HepG2 (cell line): ENCODE measurements around the gene CAV3. TPM values are rescaled to one million over a fixed set of nuclear protein-coding genes. Genes with fewer than 3 reads are reported as not detected.

Experiments
- ATAC-seq: fragments of 200-7000 bp; cut with Tn5 transposase; 3 replicates; pipeline ENCODE4 v1.9.1; 2020; ENCODE audit warnings: mild to moderate bottlenecking, moderate library complexity
- BruUV-seq: library from RNA; stranded (reverse); fragments of 400-500 nt; replicated peaks from 2 replicates; lab custom pipeline; 2021; lab: Mats Ljungman, UMichigan
- CTCF ChIA-PET: fragments of 300-600 bp; formaldehyde crosslinking; extraction: SDS; loops from one replicate; lab custom pipeline; 2021; ENCODE audit warnings: low total read pairs, inconsistent platforms, low intra/inter-chr PET ratio; lab: Yijun Ruan, JAX
- POLR2A ChIA-PET: fragments of 350-600 bp; sonication (Branson Sonifier 250); formaldehyde crosslinking; loops from one replicate; lab custom pipeline; 2020; ENCODE audit warnings: antibody characterized with exemption, inconsistent platforms; lab: Yijun Ruan, JAX
- DNase-seq: peaks from one replicate; pipeline ENCODE4 v3.0.0-alpha.2; 2015; ENCODE audit warnings: low spot score
- FAIRE-seq: peaks from 3 replicates; lab custom pipeline; 2011; peaks lifted over from hg19 to GRCh38; lab: Jason Lieb, UNC
- H2AFZ ChIP-seq: one replicate; pipeline ENCODE4 v1.6.1; 2011; ENCODE audit warnings: low read length, inconsistent platforms
- H3K27ac ChIP-seq: fragments of 300-600 bp; 3 replicates; pipeline ENCODE4 v1.8.0; 2011; ENCODE audit warnings: mixed run types, mild to moderate bottlenecking, mixed read lengths, low read length, inconsistent platforms; ENCODE audit not compliant: insufficient read depth; ENCODE audit errors: extremely low read length
- H3K27me3 ChIP-seq, 2 experiments: fragments of 200-600 bp in 1 of 2; 2 replicates in 1 of 2; 3 replicates in 1 of 2; pipeline versions ENCODE4 v1.6.0 to v1.8.0; 2011; ENCODE audit warnings: low read length in 2 of 2, mild to moderate bottlenecking in 2 of 2, moderate library complexity in 2 of 2, inconsistent platforms in 1 of 2; ENCODE audit not compliant: insufficient read depth in 2 of 2, control insufficient read depth in 1 of 2
- H3K36me3 ChIP-seq, 2 experiments: fragments of 200-600 bp in 1 of 2; replicated peaks in 1 of 2; 2 replicates in 1 of 2; 3 replicates in 1 of 2; pipeline versions ENCODE4 v1.5.1 to v1.8.0; 2011; ENCODE audit warnings: low read length in 2 of 2, inconsistent platforms in 1 of 2; ENCODE audit not compliant: insufficient read depth in 2 of 2, control insufficient read depth in 1 of 2
- H3K4me1 ChIP-seq: 2 replicates; pipeline ENCODE4 v1.5.1; 2012; ENCODE audit warnings: low read length, inconsistent platforms; ENCODE audit not compliant: insufficient read depth
- H3K4me2 ChIP-seq: 2 replicates; pipeline ENCODE4 v1.6.0; 2011; ENCODE audit warnings: low read depth, low read length, inconsistent platforms
- H3K4me3 ChIP-seq, 3 experiments: fragments of 200-600 bp in 1 of 3; sonication (generic), shearing (Covaris generic) in 1 of 3; replicated peaks in 1 of 3; 2 replicates each; pipeline ENCODE4 v1.5.1; 2011 to 2016; ENCODE audit warnings: low read length in 3 of 3, inconsistent platforms in 2 of 3, low read depth in 2 of 3, mild to moderate bottlenecking in 2 of 3, control low read depth in 1 of 3, mixed read lengths in 1 of 3; ENCODE audit not compliant: insufficient read depth in 1 of 3
- H3K79me2 ChIP-seq: one replicate; pipeline ENCODE4 v1.6.1; 2011; ENCODE audit warnings: low read length, inconsistent platforms; ENCODE audit not compliant: insufficient read depth
- H3K9ac ChIP-seq: 2 replicates; pipeline ENCODE4 v1.6.0; 2011; ENCODE audit warnings: mild to moderate bottlenecking, low read depth, low read length, inconsistent platforms; ENCODE audit not compliant: insufficient read depth
- H3K9me3 ChIP-seq: 2 replicates; pipeline ENCODE4 v1.5.1; 2012; ENCODE audit warnings: mild to moderate bottlenecking, low read length
- H4K20me1 ChIP-seq: 2 replicates; pipeline ENCODE4 v1.6.0; 2011; ENCODE audit warnings: inconsistent platforms, mild to moderate bottlenecking, low read length, moderate library complexity; ENCODE audit not compliant: insufficient read depth
- HMGXB3 ChIP-seq: sonication (generic); formaldehyde crosslinking; IDR thresholded peaks from 2 replicates; pipeline ENCODE4 v1.4.0; 2020; ENCODE audit warnings: missing genetic modification reagents, borderline replicate concordance
- MED8 ChIP-seq: sonication (generic); formaldehyde crosslinking; IDR thresholded peaks from 2 replicates; pipeline ENCODE4 v1.8.1; 2023; ENCODE audit warnings: mild to moderate bottlenecking, missing genetic modification reagents; ENCODE audit not compliant: insufficient replicate concordance
- MXI1 ChIP-seq: IDR thresholded peaks from 3 replicates; pipeline ENCODE4 v1.6.1; 2012; ENCODE audit warnings: low read depth, low read length, inconsistent platforms, borderline replicate concordance
- NR2F2 ChIP-seq: IDR thresholded peaks from 2 replicates; pipeline ENCODE4 v1.6.1; 2012; ENCODE audit warnings: low read depth, inconsistent platforms, borderline replicate concordance
- TIGD3 ChIP-seq: sonication (generic); formaldehyde crosslinking; IDR thresholded peaks from 2 replicates; pipeline ENCODE4 v1.5.1; 2020; ENCODE audit warnings: mild to moderate bottlenecking, missing genetic modification reagents, borderline replicate concordance
- ZBTB37 ChIP-seq: sonication (generic); formaldehyde crosslinking; IDR thresholded peaks from 2 replicates; pipeline ENCODE4 v1.4.0; 2020; ENCODE audit warnings: mild to moderate bottlenecking, missing genetic modification reagents
- ZNF616 ChIP-seq: sonication (generic); formaldehyde crosslinking; IDR thresholded peaks from 2 replicates; pipeline ENCODE4 v1.5.0; 2020; ENCODE audit warnings: low read depth, mild to moderate bottlenecking, missing genetic modification reagents
- WGBS: methylation state at CpG from one replicate; pipeline ENCODE4 v1.1.6; 2017; ENCODE audit warnings: low lambda C conversion rate; 5-methylcytosine and 5-hydroxymethylcytosine counted together
- in situ Hi-C: cut with HindIII; loops from 2 replicates; pipeline ENCODE4 v1.10.0; 2017; ENCODE audit warnings: low pct_unique_long_range_greater_than_20kb; ENCODE audit not compliant: extremely low pct_ligation_motif_present
- intact Hi-C: fragments of 100-400 bp; cut with micrococcal nuclease; formaldehyde crosslinking; loops from one replicate; pipeline ENCODE4 v1.10.0; 2022; ENCODE audit not compliant: unreplicated experiment
- polyA plus RNA-seq, 8 experiments: library from polyadenylated mRNA; depleted of rRNA in 3 of 8; stranded (reverse) in 7 of 8; unstranded in 1 of 8; fragments of >200 nt; fragmentation: Illumina TruSeq in 4 of 8; extraction: Trizol in 4 of 8; gene quantifications; 2 replicates each; pipeline versions ENCODE4 v1.2.1 to v1.2.3, GENCODE V29; 2011 to 2016; ENCODE audit warnings: low read depth in 4 of 8, missing spikeins in 1 of 8, mixed read lengths in 1 of 8; ENCODE audit not compliant: insufficient read depth in 1 of 8
- total RNA-seq, 5 experiments: library from RNA; depleted of rRNA; stranded (reverse); fragments of >200 nt; fragmentation: Illumina TruSeq; extraction: Trizol; gene quantifications; 2 replicates each; pipeline ENCODE4 v1.2.3, GENCODE V29; 2016; ENCODE audit warnings: low read depth in 1 of 5

CAV3 gene
- total and polyA plus RNA-seq, 2 of the 13 experiments (the other 11 are each of a cell fraction or from before 2014, with no cell fraction given), result not detected

- no TSS peak for BruUV-seq
- DNase-seq (no peak), ATAC-seq (no peak), FAIRE-seq (no peak)
- no peak overlapping the region for H3K4me2 ChIP-seq
- H3K79me2 ChIP-seq, result no peaks in the 10 kb centered on the region
- CTCF ChIA-PET, result no interaction called here
- POLR2A ChIA-PET, result no interaction called here
- intact Hi-C loops, result no loop called here
- H2AFZ ChIP-seq, result no peak overlapping the region
- 20% methylated on average over 2 of the region's 4 CpGs for WGBS
- H3K27me3 ChIP-seq, result peaks cover 2 to 44% of the 10 kb centered on the region in 2 experiments; a peak in 4 of 5 replicates
- H3K27ac ChIP-seq, result no peak overlapping the region
- in situ Hi-C loops, result no loop called here
- H3K9me3 ChIP-seq, result no peaks in the 10 kb centered on the region
- no peaks in the 10 kb centered on the region for H4K20me1 ChIP-seq
- H3K9ac ChIP-seq, result no peak overlapping the region
- no peak for TF ChIP-seq MXI1
- H3K36me3 ChIP-seq, result no peaks in the 10 kb centered on the region
- no peak overlapping the region for H3K4me3 ChIP-seq
- H3K4me1 ChIP-seq, result peaks cover 21% of the 10 kb centered on the region
These were observed 3.7 kb downstream of the CAV3 start for GRCh38 chr3:8737301-8737700.

- ATAC-seq (no peak), DNase-seq (no peak), FAIRE-seq (no peak)
- H2AFZ ChIP-seq, result no peak overlapping the region
- no peaks in the 10 kb centered on the region for H4K20me1 ChIP-seq
- peaks cover 27% of the 10 kb centered on the region for H3K4me1 ChIP-seq
- POLR2A ChIA-PET, result no interaction called here
- no peaks in the 10 kb centered on the region for H3K9me3 ChIP-seq
- no peaks in the 10 kb centered on the region for H3K79me2 ChIP-seq
- peaks cover 2 to 38% of the 10 kb centered on the region in 2 experiments; a peak in 4 of 5 replicates for H3K27me3 ChIP-seq
- no peak overlapping the region for H3K9ac ChIP-seq
- H3K27ac ChIP-seq, result no peak overlapping the region
- H3K4me2 ChIP-seq, result no peak overlapping the region
- no TSS peak for BruUV-seq
- in situ Hi-C loops, result no loop called here
- intact Hi-C loops, result no loop called here
- CTCF ChIA-PET, result no interaction called here
- no peak overlapping the region for H3K4me3 ChIP-seq
- H3K36me3 ChIP-seq, result no peaks in the 10 kb centered on the region
- TF ChIP-seq MED8 (CRISPR knock-in tag) (no peak), HMGXB3 (no peak), ZBTB37 (CRISPR knock-in tag) (no peak), TIGD3 (no peak), ZNF616 (CRISPR knock-in tag) (no peak), NR2F2 (no peak)
These were observed 4.2 kb downstream of the CAV3 start for GRCh38 chr3:8737823-8738222.
